RWPE1 (cell line): ENCODE results near the gene BOC.

Experiments used
- CTCF ChIA-PET: fragments of 350-600 bp; sonication (Branson Sonifier 250); formaldehyde crosslinking; extraction: SDS; loops from one replicate; lab custom pipeline; 2021; lab: Yijun Ruan, JAX
- POLR2A ChIA-PET: fragments of 400-600 bp; formaldehyde crosslinking; extraction: SDS; loops from one replicate; lab custom pipeline; 2020; ENCODE audit warnings: antibody characterized with exemption; ENCODE audit not compliant: low non-redundant PET; lab: Yijun Ruan, JAX
- DNase-seq: peaks from one replicate; pipeline ENCODE4 v3.0.0; 2012; ENCODE audit warnings: low spot score
- H3K27ac ChIP-seq: fragments of 450-650 bp; 2 replicates; pipeline ENCODE4 v1.5.1; 2017
- CTCF ChIP-seq: fragments of 450-650 bp; conservative IDR thresholded peaks from 2 replicates; pipeline ENCODE4 v1.5.1; 2017; ENCODE audit warnings: low read depth, mild to moderate bottlenecking

BOC gene

GRCh38 chr3:113243846-113244245, 32.5 kb downstream of the BOC start:
- no peak for DNase-seq
- POLR2A ChIA-PET, result no interaction called here
- TF ChIP-seq CTCF, result no peak
- H3K27ac ChIP-seq, result no peak overlapping the region
- CTCF ChIA-PET, result no interaction called here

- ChIA-PET POLR2A (no interaction called here), CTCF (no interaction called here)
- DNase-seq, result no peak
- TF ChIP-seq CTCF, result no peak
- H3K27ac ChIP-seq, result no peak overlapping the region
These were observed 34.4 kb downstream of the BOC start for GRCh38 chr3:113245761-113246161.

- H3K27ac ChIP-seq, result no peak overlapping the region
- DNase-seq, result no peak
- ChIA-PET POLR2A (no interaction called here), CTCF (no interaction called here)
- TF ChIP-seq CTCF, result no peak
These were observed 35.7 kb downstream of the BOC start for GRCh38 chr3:113247068-113247467.

GRCh38 chr3:113247675-113248458, 36.5 kb downstream of the BOC start:
- no peak for DNase-seq
- CTCF ChIA-PET, result no interaction called here
- POLR2A ChIA-PET, result no interaction called here
- no peak for TF ChIP-seq CTCF
- no peak overlapping the region for H3K27ac ChIP-seq

- POLR2A ChIA-PET, result no interaction called here
- peak; percentile 37 for DNase-seq
- CTCF ChIA-PET, result interaction anchor here (0.9 kb wide), 1 partner anchor 14 kb away, joined by 3 read pairs; no protein-coding TSS in a partner anchor
- H3K27ac ChIP-seq, result no peak overlapping the region
- no peak for TF ChIP-seq CTCF
These were observed 37.8 kb downstream of the BOC start for GRCh38 chr3:113249111-113249510.

GRCh38 chr3:113249601-113250000, 38.2 kb downstream of the BOC start:
- ChIA-PET CTCF (no interaction called here), POLR2A (no interaction called here)
- no peak for DNase-seq
- H3K27ac ChIP-seq, result no peak overlapping the region
- no peak for TF ChIP-seq CTCF
